MM.1S (cell line): ENCODE data around the gene CHCHD3.

Experiments
- DNase-seq: peaks from one replicate; pipeline ENCODE4 v3.0.0-alpha.2; 2015
- H2AFZ ChIP-seq: fragments of 300-600 bp; sonication (generic); 2 replicates; pipeline ENCODE4 v1.6.0; 2016; ENCODE audit warnings: antibody characterized with exemption, low read length
- H3F3A ChIP-seq: fragments of 300-600 bp; sonication (generic); 2 replicates; pipeline ENCODE4 v1.6.1; 2016; ENCODE audit warnings: mild to moderate bottlenecking, antibody characterized with exemption, low read length, moderate library complexity, mixed read lengths; ENCODE audit not compliant: insufficient read depth
- H3K27ac ChIP-seq: fragments of 300-600 bp; sonication (generic); 2 replicates; pipeline ENCODE4 v1.5.1; 2016; ENCODE audit warnings: mild to moderate bottlenecking, low read length
- H3K27me3 ChIP-seq: fragments of 300-600 bp; sonication (generic); replicated peaks from 2 replicates; pipeline ENCODE4 v1.6.0; 2016; ENCODE audit warnings: low read length; ENCODE audit not compliant: insufficient read depth
- H3K36me3 ChIP-seq: fragments of 300-600 bp; sonication (generic); replicated peaks from 2 replicates; pipeline ENCODE4 v1.6.1; 2016; ENCODE audit warnings: mild to moderate bottlenecking, low read length, mixed read lengths; ENCODE audit not compliant: insufficient read depth
- H3K4me1 ChIP-seq: fragments of 300-600 bp; sonication (generic); 2 replicates; pipeline ENCODE4 v1.6.1; 2016; ENCODE audit warnings: low read length, mixed read lengths
- H3K4me2 ChIP-seq: fragments of 300-600 bp; sonication (generic); 2 replicates; pipeline ENCODE4 v1.6.0; 2016; ENCODE audit warnings: low read depth, low read length
- H3K4me3 ChIP-seq: fragments of 300-600 bp; sonication (generic); 2 replicates; pipeline ENCODE4 v1.5.1; 2016; ENCODE audit warnings: low read length, mixed read lengths
- H3K79me2 ChIP-seq: fragments of 300-600 bp; sonication (generic); 2 replicates; pipeline ENCODE4 v1.6.1; 2016; ENCODE audit warnings: mixed run types, low read length, mixed read lengths
- H3K9ac ChIP-seq: fragments of 300-600 bp; sonication (generic); 2 replicates; pipeline ENCODE4 v1.6.1; 2016; ENCODE audit warnings: low read length, mixed read lengths
- H3K9me2 ChIP-seq: fragments of 300-600 bp; sonication (generic); replicated peaks from 2 replicates; pipeline ENCODE4 v1.6.1; 2016; ENCODE audit warnings: mild to moderate bottlenecking, low read length, mixed read lengths; ENCODE audit not compliant: insufficient read depth
- H3K9me3 ChIP-seq: fragments of 300-600 bp; sonication (generic); replicated peaks from 2 replicates; pipeline ENCODE4 v1.6.1; 2016; ENCODE audit warnings: mild to moderate bottlenecking, low read length, mixed read lengths; ENCODE audit not compliant: insufficient read depth
- H4K20me1 ChIP-seq: fragments of 300-600 bp; sonication (generic); 2 replicates; pipeline ENCODE4 v1.6.1; 2016; ENCODE audit warnings: mild to moderate bottlenecking, low read length, moderate library complexity, mixed read lengths; ENCODE audit not compliant: insufficient read depth
- CTCF ChIP-seq: fragments of 300-600 bp; sonication (generic); IDR thresholded peaks from 2 replicates; pipeline ENCODE4 v1.5.1; 2016; ENCODE audit warnings: antibody characterized with exemption, low read length, mixed read lengths
- EZH2 ChIP-seq: fragments of 300-600 bp; sonication (generic); optimal IDR thresholded peaks from 2 replicates; pipeline ENCODE3; 2017; ENCODE audit warnings: low read depth, mild to moderate bottlenecking, antibody characterized with exemption, low read length, mixed read lengths
- EZH2phosphoT487 ChIP-seq: fragments of 300-600 bp; sonication (generic); IDR thresholded peaks from 2 replicates; pipeline ENCODE4 v1.6.1; 2018; ENCODE audit warnings: antibody characterized with exemption, low read length

Gene CHCHD3

GRCh38 chr7:132942701-132943100 is 139.2 kb downstream of the CHCHD3 start:
- Histone ChIP-seq H2AFZ (no peak overlapping the region), H3K9me3 (no peaks in the 10 kb centered on the region), H3K4me1 (no peaks in the 10 kb centered on the region), H3K36me3 (no peaks in the 10 kb centered on the region), H3K79me2 (no peaks in the 10 kb centered on the region), H3K4me2 (no peak overlapping the region), H3K9ac (no peak overlapping the region), H3K27me3 (no peaks in the 10 kb centered on the region), H3K4me3 (no peak overlapping the region), H4K20me1 (no peaks in the 10 kb centered on the region), H3K27ac (no peak overlapping the region), H3K9me2 (no peaks in the 10 kb centered on the region), H3F3A (no peaks in the 10 kb centered on the region)
- TF ChIP-seq EZH2 (no peak), CTCF (no peak), EZH2phosphoT487 (no peak)
- DNase-seq: no peak

GRCh38 chr7:132941905-132942304 is 140.0 kb downstream of the CHCHD3 start:
- Histone ChIP-seq H4K20me1 (no peaks in the 10 kb centered on the region), H3K4me2 (no peak overlapping the region)
- no peak for TF ChIP-seq CTCF
- TF ChIP-seq EZH2phosphoT487: no peak
- no peak for TF ChIP-seq EZH2

GRCh38 chr7:132941428-132941827 is 140.5 kb downstream of the CHCHD3 start:
- no peak overlapping the region for H3K4me3 ChIP-seq
- H3F3A ChIP-seq: no peaks in the 10 kb centered on the region
- H3K4me1 ChIP-seq: no peaks in the 10 kb centered on the region
- H3K79me2 ChIP-seq: no peaks in the 10 kb centered on the region
- H3K9me2 ChIP-seq: no peaks in the 10 kb centered on the region
- H3K27ac ChIP-seq: no peak overlapping the region
- H3K9ac ChIP-seq: no peak overlapping the region
- TF ChIP-seq EZH2: no peak
- no peak for TF ChIP-seq CTCF
- TF ChIP-seq EZH2phosphoT487: no peak
- DNase-seq: no peak
- no peak overlapping the region for H2AFZ ChIP-seq
- H4K20me1 ChIP-seq: no peaks in the 10 kb centered on the region
- H3K27me3 ChIP-seq: no peaks in the 10 kb centered on the region
- no peaks in the 10 kb centered on the region for H3K9me3 ChIP-seq
- H3K36me3 ChIP-seq: no peaks in the 10 kb centered on the region
- H3K4me2 ChIP-seq: no peak overlapping the region

More at GRCh38 chr7:132941905-132942304, 140.0 kb downstream of the CHCHD3 start:
- Histone ChIP-seq H3K36me3 (no peaks in the 10 kb centered on the region), H3F3A (no peaks in the 10 kb centered on the region), H3K9me2 (no peaks in the 10 kb centered on the region), H3K27ac (no peak overlapping the region), H3K9ac (no peak overlapping the region), H3K9me3 (no peaks in the 10 kb centered on the region), H3K4me3 (no peak overlapping the region), H3K4me1 (no peaks in the 10 kb centered on the region), H3K27me3 (no peaks in the 10 kb centered on the region), H3K79me2 (no peaks in the 10 kb centered on the region), H2AFZ (no peak overlapping the region)
- no peak for DNase-seq
